Retinal pigment epithelial cell (primary cell): ENCODE results near the gene PDIA3.
"Not testable (repeated sequence)": the region's sequence is repeated elsewhere in the genome, so short reads cannot be mapped to it uniquely, and the experiment has no call there.

Source experiments
- DNase-seq: peaks from one replicate; pipeline ENCODE4 v3.0.0-alpha.2; 2010; ENCODE audit warnings: low read depth
- H3K4me3 ChIP-seq: 2 replicates; pipeline ENCODE4 v1.5.1; 2011; ENCODE audit warnings: mild to moderate bottlenecking, low read length, control low read depth, moderate library complexity
- CTCF ChIP-seq: conservative IDR thresholded peaks from 2 replicates; pipeline ENCODE4 v1.5.1; 2011; ENCODE audit warnings: low read depth, low read length, control low read depth, inconsistent platforms

PDIA3 gene

DNA sequence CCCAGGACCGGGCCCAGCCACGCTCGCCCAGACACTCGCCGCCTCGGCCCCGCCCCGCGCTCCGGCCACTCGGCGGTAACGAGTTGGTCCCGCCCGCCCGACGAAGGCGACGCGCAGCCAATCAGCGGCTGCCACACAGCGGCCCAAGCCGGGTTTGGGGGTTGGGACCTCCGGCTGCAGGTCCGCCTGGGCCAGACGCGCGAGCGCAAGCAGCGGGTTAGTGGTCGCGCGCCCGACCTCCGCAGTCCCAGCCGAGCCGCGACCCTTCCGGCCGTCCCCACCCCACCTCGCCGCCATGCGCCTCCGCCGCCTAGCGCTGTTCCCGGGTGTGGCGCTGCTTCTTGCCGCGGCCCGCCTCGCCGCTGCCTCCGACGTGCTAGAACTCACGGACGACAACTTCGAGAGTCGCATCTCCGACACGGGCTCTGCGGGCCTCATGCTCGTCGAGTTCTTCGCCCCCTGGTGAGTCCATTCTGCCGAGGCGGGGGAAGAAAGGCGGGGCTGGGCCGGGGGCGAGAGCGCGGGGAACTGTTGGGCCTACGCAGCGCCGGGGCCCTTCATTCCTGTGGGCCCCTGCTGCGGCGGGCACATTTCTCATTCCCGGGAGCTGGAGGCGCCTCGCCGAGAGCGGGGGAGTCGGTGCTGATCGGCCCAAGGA is at the start of gene PDIA3:
Gene PDIA3, plus strand, starts transcription at position 194 of the 658 bp plus-strand sequence. Its CDS starts 102 bp downstream, at position 296.
- peak within 1 kb of the TSS; percentile 74 for H3K4me3 ChIP-seq
- DNase-seq, result peak; percentile 70

- DNase-seq, result peak; percentile 83
- H3K4me3 ChIP-seq, result no peak overlapping the region
- TF ChIP-seq CTCF, result no peak
These were observed 44.1 kb upstream of the PDIA3 start for GRCh38 chr15:43702174-43702573.

GRCh38 chr15:43702701-43703424 is 43.4 kb upstream of the PDIA3 start:
- H3K4me3 ChIP-seq, result no peak overlapping the region
- no peak for DNase-seq
- TF ChIP-seq CTCF, result no peak

GRCh38 chr15:43710431-43711131 is 35.7 kb upstream of the PDIA3 start:
- not testable (repeated sequence) for DNase-seq, H3K4me3 ChIP-seq

DNA sequence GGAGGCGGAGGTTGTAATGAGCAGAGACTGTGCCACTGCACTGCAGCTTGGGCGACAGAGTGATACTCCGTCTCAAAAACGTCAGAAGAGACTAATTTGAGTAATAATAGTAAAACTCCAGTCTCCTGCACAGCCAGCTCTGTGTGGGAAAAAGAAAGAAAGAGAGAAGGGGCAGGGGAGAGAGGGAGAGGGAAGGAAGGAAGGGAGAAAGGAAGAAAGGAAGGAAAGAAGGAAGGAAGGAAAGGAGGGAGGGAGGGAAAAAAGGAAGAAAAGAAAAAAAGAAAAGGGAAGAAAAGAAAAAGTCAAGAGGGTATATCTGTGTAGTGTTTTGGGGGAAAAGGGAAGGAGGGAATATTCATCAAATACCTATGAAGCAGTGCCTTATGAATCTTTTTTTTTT is 23.1 kb upstream of the PDIA3 start:
- no peak for DNase-seq
- TF ChIP-seq CTCF, result no peak
- no peak overlapping the region for H3K4me3 ChIP-seq

GRCh38 chr15:43726306-43726705 is 19.9 kb upstream of the PDIA3 start:
- not testable (repeated sequence) for H3K4me3 ChIP-seq, DNase-seq

- not testable (repeated sequence) for DNase-seq, H3K4me3 ChIP-seq
These were observed 18.0 kb upstream of the PDIA3 start for GRCh38 chr15:43728053-43728725.

DNA sequence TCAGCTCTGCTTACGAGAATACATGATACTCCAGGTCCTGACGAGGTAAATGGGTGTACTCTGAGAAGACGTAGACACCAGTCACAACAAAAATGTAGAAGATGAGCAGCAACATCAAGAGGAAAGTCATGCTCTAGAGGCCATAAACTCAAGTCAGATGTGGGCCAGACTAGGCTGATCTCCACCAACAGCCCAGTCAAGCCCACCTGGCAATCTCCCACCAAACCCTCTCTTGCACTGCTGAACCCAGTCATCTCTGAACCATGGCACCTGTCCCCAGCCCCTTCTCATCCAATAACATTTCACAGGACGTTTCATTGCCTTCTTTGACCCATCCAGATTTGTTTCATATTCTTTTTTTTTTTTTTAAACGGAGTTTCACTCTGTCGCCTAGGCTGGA is 10.8 kb upstream of the PDIA3 start:
- no peak for DNase-seq
- TF ChIP-seq CTCF, result no peak
- H3K4me3 ChIP-seq, result no peak overlapping the region

DNA sequence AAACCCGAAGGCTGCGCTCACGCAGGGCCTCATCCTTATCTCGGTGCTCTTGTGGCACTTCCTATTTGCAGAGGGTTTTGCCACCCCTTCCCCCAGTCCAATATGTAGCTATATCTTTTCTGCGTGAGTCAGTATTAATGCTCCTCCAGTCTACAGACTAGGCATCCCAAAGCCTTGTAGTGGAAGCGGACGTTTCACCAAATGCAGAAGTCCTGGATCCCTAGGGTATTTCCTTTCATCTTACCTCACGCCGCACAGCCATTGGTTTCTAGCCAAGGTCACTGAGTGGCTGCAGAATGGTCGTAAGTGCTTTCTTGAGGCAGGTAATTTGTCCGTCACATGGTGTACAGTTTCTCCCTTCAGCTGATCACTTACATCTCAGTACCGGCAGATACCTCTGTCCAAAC is 668 bp downstream of the PDIA3 start:
- peak overlapping the region; percentile 74 for H3K4me3 ChIP-seq
- peak; percentile 6 for DNase-seq
